GM12864 (cell line): ENCODE results near the gene METTL22.

ENCODE experiments used
- DNase-seq: peaks from one replicate; pipeline ENCODE4 v3.0.0-alpha.2; 2011; ENCODE audit warnings: low read depth
- H3K4me3 ChIP-seq: 2 replicates; pipeline ENCODE4 v1.5.1; 2011; ENCODE audit warnings: mild to moderate bottlenecking, low read depth, low read length, control low read depth
- TF ChIP-seq, protein P1 (sequence below): IDR thresholded peaks from 2 replicates; pipeline ENCODE4 v1.5.1; 2011; ENCODE audit warnings: low read depth, mild to moderate bottlenecking, moderate library complexity, low read length, control low read depth, inconsistent platforms; ENCODE audit errors: missing control alignments

METTL22 gene

DNA sequence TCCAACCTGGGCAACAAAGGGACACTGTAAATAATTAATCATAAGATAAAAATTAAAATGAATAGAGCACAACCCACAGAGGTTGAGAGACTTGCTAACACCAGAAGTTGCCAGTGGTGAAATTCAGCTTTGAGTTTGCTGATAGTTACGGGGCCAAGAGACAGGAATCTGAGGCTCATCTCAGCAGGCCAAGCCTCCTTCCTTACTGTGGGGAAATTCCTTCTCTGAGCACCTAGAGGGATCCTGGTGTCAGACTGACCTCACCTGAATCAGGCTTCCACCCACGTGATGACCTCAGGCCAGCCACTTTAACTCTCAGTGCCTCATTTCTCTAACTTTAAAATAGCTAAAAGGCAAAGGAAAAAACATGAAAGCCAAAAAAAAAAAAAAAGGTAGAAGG is 57.7 kb downstream of the METTL22 start:
- no peak for DNase-seq
- no peak overlapping the region for H3K4me3 ChIP-seq
- TF ChIP-seq, protein P1, sequence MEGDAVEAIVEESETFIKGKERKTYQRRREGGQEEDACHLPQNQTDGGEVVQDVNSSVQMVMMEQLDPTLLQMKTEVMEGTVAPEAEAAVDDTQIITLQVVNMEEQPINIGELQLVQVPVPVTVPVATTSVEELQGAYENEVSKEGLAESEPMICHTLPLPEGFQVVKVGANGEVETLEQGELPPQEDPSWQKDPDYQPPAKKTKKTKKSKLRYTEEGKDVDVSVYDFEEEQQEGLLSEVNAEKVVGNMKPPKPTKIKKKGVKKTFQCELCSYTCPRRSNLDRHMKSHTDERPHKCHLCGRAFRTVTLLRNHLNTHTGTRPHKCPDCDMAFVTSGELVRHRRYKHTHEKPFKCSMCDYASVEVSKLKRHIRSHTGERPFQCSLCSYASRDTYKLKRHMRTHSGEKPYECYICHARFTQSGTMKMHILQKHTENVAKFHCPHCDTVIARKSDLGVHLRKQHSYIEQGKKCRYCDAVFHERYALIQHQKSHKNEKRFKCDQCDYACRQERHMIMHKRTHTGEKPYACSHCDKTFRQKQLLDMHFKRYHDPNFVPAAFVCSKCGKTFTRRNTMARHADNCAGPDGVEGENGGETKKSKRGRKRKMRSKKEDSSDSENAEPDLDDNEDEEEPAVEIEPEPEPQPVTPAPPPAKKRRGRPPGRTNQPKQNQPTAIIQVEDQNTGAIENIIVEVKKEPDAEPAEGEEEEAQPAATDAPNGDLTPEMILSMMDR: no peak

DNA sequence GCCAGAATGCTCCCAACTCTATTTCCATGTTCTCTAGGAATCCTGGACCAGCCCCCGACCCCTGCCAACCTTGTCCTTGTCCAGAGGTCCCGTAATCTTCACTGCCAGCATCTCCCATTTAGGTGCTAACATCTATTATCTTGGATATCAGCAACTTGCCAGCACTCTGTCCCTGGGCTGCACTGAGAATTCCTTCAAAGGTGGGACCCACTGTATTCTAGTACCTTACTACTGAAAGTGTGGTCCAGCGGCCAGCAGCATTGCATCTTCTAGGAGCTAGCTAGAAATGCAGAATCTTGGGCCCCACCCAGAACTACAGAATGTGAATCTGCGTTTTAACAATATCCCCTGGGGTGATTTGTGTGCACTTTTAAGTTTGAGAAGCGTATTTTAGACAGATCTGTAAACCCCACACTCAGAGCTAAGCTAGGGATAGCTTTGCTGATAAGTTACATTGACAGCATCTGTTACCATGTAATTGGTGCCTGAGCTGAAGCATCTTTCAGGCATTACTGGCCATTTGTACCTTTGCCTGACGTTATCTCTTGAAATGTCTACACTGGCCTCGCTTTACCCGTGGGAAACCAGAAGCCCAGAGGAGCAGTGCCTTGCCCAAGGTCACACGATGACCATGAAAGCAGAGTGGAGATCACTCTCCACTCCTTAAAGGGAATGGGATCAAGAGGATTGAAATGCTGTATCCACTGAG is 61.2 kb downstream of the METTL22 start:
- TF ChIP-seq, protein P1: no peak
- DNase-seq: no peak
- H3K4me3 ChIP-seq: no peak overlapping the region

DNA sequence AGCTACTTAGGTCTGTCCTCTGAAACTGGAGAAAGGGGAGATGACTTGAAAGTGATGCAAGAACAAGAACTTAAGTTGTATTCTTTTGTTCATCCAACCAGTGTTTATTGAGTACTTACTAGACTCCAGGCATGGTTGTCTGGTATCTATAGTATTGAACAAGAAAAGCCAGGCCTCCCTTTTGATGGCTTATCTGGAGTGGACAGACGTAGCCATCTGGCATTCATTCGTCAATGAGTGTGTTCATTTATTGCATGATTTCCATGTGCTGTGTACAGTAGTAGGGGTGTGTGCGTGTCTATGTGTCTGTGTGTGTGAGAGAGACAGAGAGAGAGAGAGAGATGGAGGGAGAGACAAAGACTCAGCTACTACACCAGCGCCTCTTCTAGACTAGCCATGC is 62.1 kb downstream of the METTL22 start:
- no peak for DNase-seq
- H3K4me3 ChIP-seq: no peak overlapping the region
- TF ChIP-seq, protein P1: no peak

DNA sequence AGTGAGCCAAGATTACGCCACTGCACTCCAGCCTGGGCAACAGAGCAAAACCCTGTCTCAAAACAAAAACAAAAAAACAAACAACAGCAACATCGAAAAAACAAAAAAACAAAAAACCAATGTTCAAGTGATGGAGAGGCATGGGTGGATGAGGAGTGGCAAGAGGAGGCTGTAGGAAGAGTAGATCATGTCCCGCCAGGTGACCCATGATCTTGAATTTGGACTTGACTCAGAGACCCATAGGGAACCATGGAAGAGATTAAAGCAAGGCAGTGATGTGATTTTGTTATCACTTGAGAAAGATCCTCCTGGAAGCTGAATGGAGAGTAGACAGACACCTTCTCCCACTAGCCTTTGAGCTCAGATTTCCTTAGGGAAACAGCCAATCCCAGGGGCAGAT is 64.1 kb downstream of the METTL22 start:
- no peak overlapping the region for H3K4me3 ChIP-seq
- no peak for DNase-seq
- TF ChIP-seq, protein P1: no peak

GRCh38 chr16:8686031-8686621 is 64.6 kb downstream of the METTL22 start:
- TF ChIP-seq, protein P1: no peak
- H3K4me3 ChIP-seq: no peak overlapping the region
- DNase-seq: no peak

GRCh38 chr16:8686879-8687278 is 65.4 kb downstream of the METTL22 start:
- DNase-seq: no peak
- H3K4me3 ChIP-seq: no peak overlapping the region
- TF ChIP-seq, protein P1: no peak

- TF ChIP-seq, protein P1: no peak
- H3K4me3 ChIP-seq: no peak overlapping the region
These were observed 68.2 kb downstream of the METTL22 start for GRCh38 chr16:8689686-8690085.

More at GRCh38 chr16:8689686-8690085, 68.2 kb downstream of the METTL22 start:
- no peak for DNase-seq
